ENCODE data around the gene HOXB2.

Gene HOXB2

GRCh38 chr17:48561884-48562810, 17.2 kb upstream of the HOXB2 start:
- ATAC-seq, result peak; percentile 54

GRCh38 chr17:48559840-48560817, 15.2 kb upstream of the HOXB2 start:
- TF ChIP-seq PATZ1 (CRISPR knock-in tag; IDR thresholded peaks at IDR 0.05; ENCODE audit: borderline replicate concordance) (no peak), CSDC2 (CRISPR knock-in tag; IDR thresholded peaks at IDR 0.05) (no peak), ESRRG (CRISPR knock-in tag; IDR thresholded peaks at IDR 0.05) (no peak), OSR1 (CRISPR knock-in tag; IDR thresholded peaks at IDR 0.05) (no peak), ZNF70 (CRISPR knock-in tag; IDR thresholded peaks at IDR 0.05) (no peak), TCF4 (CRISPR knock-in tag; IDR thresholded peaks at IDR 0.05; ENCODE audit: borderline replicate concordance) (no peak), POU6F1 (CRISPR knock-in tag; IDR thresholded peaks at IDR 0.05; ENCODE audit: borderline replicate concordance, low read depth) (no peak), TOX (CRISPR knock-in tag; IDR thresholded peaks at IDR 0.05; ENCODE audit: borderline replicate concordance) (no peak), TSHZ2 (CRISPR knock-in tag; IDR thresholded peaks at IDR 0.05) (no peak), ZNF565 (CRISPR knock-in tag; conservative IDR thresholded peaks at IDR 0.05; ENCODE audit: low read depth) (no peak), CREB5 (CRISPR knock-in tag; IDR thresholded peaks at IDR 0.05; ENCODE audit: low read depth) (no peak), ZC3H10 (CRISPR knock-in tag; IDR thresholded peaks at IDR 0.05) (no peak), ZFP3 (CRISPR knock-in tag; IDR thresholded peaks at IDR 0.05) (no peak), GLIS3 (CRISPR knock-in tag; IDR thresholded peaks at IDR 0.05) (no peak), SNAI2 (CRISPR knock-in tag; IDR thresholded peaks at IDR 0.05) (no peak), ZFP30 (CRISPR knock-in tag; IDR thresholded peaks at IDR 0.05) (no peak)
- no peak for ATAC-seq

More at GRCh38 chr17:48561884-48562810, 17.2 kb upstream of the HOXB2 start:
- TF ChIP-seq TOX (CRISPR knock-in tag; IDR thresholded peaks at IDR 0.05; ENCODE audit: borderline replicate concordance), result no peak
- TF ChIP-seq ZNF70 (CRISPR knock-in tag; IDR thresholded peaks at IDR 0.05), result no peak
- TF ChIP-seq ARNTL (CRISPR knock-in tag; IDR thresholded peaks at IDR 0.05; ENCODE audit: borderline replicate concordance, low read depth), result no peak
- TF ChIP-seq POU6F1 (CRISPR knock-in tag; IDR thresholded peaks at IDR 0.05; ENCODE audit: borderline replicate concordance, low read depth), result no peak
- TF ChIP-seq GLIS3 (CRISPR knock-in tag; IDR thresholded peaks at IDR 0.05), result no peak
- no peak for TF ChIP-seq ISL1 (CRISPR knock-in tag; IDR thresholded peaks at IDR 0.05)
